Testis (tissue), 3 donors: ENCODE measurements around the gene IQUB. TPM values are rescaled to one million over a fixed set of nuclear protein-coding genes. Genes with fewer than 3 reads are reported as not detected.

ENCODE experiments used
- DNase-seq: peaks from one replicate; pipeline ENCODE4 v3.0.0-alpha.2; 2019
- H3K27ac ChIP-seq, 2 donors: fragments of 200-600 bp; sonication (generic); one replicate each; pipeline ENCODE4 v1.5.1; 2019
- H3K27me3 ChIP-seq: fragments of 200-600 bp; sonication (generic); one replicate; pipeline ENCODE4 v1.5.1; 2019
- H3K36me3 ChIP-seq: fragments of 200-600 bp; sonication (generic); one replicate; pipeline ENCODE4 v1.5.1; 2017; ENCODE audit warnings: low read depth; ENCODE audit errors: missing control alignments
- H3K4me1 ChIP-seq: fragments of 200-600 bp; sonication (generic); one replicate; pipeline ENCODE4 v1.5.1; 2019
- H3K4me3 ChIP-seq, 2 donors: fragments of 200-600 bp; sonication (generic); one replicate each; pipeline ENCODE4 v1.5.1; 2017 to 2019
- H3K9me3 ChIP-seq: fragments of 200-600 bp; sonication (generic); one replicate; pipeline ENCODE4 v1.5.1; 2017
- CTCF ChIP-seq, 3 experiments: fragments of 450-650 bp in 2 of 3; fragments of 200-600 bp in 1 of 3; sonication (generic) in 1 of 3; IDR thresholded peaks; one replicate each; pipeline ENCODE4 v1.5.1; 2016 to 2019; ENCODE audit warnings: antibody characterized with exemption in 3 of 3, mild to moderate bottlenecking in 2 of 3, moderate library complexity in 1 of 3
- POLR2A ChIP-seq: fragments of 450-650 bp; IDR thresholded peaks from one replicate; pipeline ENCODE4 v1.6.1; 2017; ENCODE audit warnings: antibody characterized with exemption, mild to moderate bottlenecking, moderate library complexity
- WGBS, 2 donors: methylation state at CpG; one replicate each; pipeline ENCODE4 v1.1.5; 2018; 5-methylcytosine and 5-hydroxymethylcytosine counted together
- intact Hi-C: fragments of 100-400 bp; cut with DNase I; formaldehyde crosslinking; loops from one replicate; pipeline ENCODE4 v1.15.1; 2023; ENCODE audit warnings: low total_unique reads
- polyA plus RNA-seq: library from polyadenylated mRNA; stranded (reverse); fragments of 350-450 nt; fragmentation: Illumina TruSeq; extraction: RNeasy Lipid Tissue Mini Kit (QIAGEN cat#74804); gene quantifications from one replicate; pipeline ENCODE4 v1.2.3, GENCODE V29; 2014; ENCODE audit warnings: low read depth, low replicate concordance; ENCODE audit not compliant: insufficient read depth
- total RNA-seq, 2 donors: library from RNA; depleted of rRNA; stranded (reverse); fragments of >200 nt; gene quantifications; one replicate each; pipeline ENCODE4 v1.2.3, GENCODE V29; 2016

Gene IQUB
- total and polyA plus RNA-seq, 3 donors from 2014 or later = 21.3 to 49.2 (median 34.6) TPM

- Histone ChIP-seq H3K27ac (no peak overlapping the region), H3K4me3 (no peak overlapping the region), H3K4me1 (no peaks in the 10 kb centered on the region), H3K27me3 (no peaks in the 10 kb centered on the region), H3K9me3 (no peaks in the 10 kb centered on the region), H3K36me3 (no peaks in the 10 kb centered on the region)
- TF ChIP-seq CTCF (IDR thresholded peaks at IDR 0.05) (no peak), POLR2A (no peak)
- intact Hi-C loops = no loop called here
- WGBS, 2 donors = 54 to 57% methylated on average over 3 of the region's 3 CpGs
- no peak for DNase-seq
These were observed 73.8 kb downstream of the IQUB start for GRCh38 chr7:123460616-123461015.

GRCh38 chr7:123455965-123456470 lies 78.4 kb downstream of the IQUB start:
- no peak for DNase-seq
- 72 to 88% methylated on average over 1 of the region's 1 CpG for WGBS, 2 donors
- Histone ChIP-seq H3K36me3 (no peaks in the 10 kb centered on the region), H3K4me3 (no peak overlapping the region), H3K27ac (no peak overlapping the region), H3K27me3 (no peaks in the 10 kb centered on the region), H3K4me1 (no peaks in the 10 kb centered on the region), H3K9me3 (no peaks in the 10 kb centered on the region)
- intact Hi-C loops = no loop called here
- TF ChIP-seq CTCF (IDR thresholded peaks at IDR 0.05) (no peak), POLR2A (no peak)

GRCh38 chr7:123440101-123440548 lies 94.3 kb downstream of the IQUB start:
- Histone ChIP-seq H3K4me1 (no peaks in the 10 kb centered on the region), H3K9me3 (no peaks in the 10 kb centered on the region), H3K4me3 (no peak overlapping the region), H3K27me3 (no peaks in the 10 kb centered on the region), H3K36me3 (no peaks in the 10 kb centered on the region), H3K27ac (no peak overlapping the region)
- 42 to 51% methylated on average over 2 of the region's 2 CpGs for WGBS, 2 donors
- intact Hi-C loops = no loop called here
- TF ChIP-seq CTCF (IDR thresholded peaks at IDR 0.05) = no peak
- no peak for TF ChIP-seq POLR2A
- DNase-seq = no peak

- no peaks in the 10 kb centered on the region for H3K4me1 ChIP-seq
- H3K27me3 ChIP-seq = no peaks in the 10 kb centered on the region
- no peaks in the 10 kb centered on the region for H3K9me3 ChIP-seq
- TF ChIP-seq POLR2A (no peak), CTCF (IDR thresholded peaks at IDR 0.05) (no peak)
- no peak overlapping the region for H3K4me3 ChIP-seq
- DNase-seq = no peak
- H3K27ac ChIP-seq = no peak overlapping the region
- H3K36me3 ChIP-seq = no peaks in the 10 kb centered on the region
- intact Hi-C loops = no loop called here
- WGBS, 2 donors = 77 to 79% methylated on average over 1 of the region's 1 CpG
These were observed 95.2 kb downstream of the IQUB start for GRCh38 chr7:123439191-123439590.

- DNase-seq = no peak
- TF ChIP-seq CTCF (IDR thresholded peaks at IDR 0.05) = no peak
- TF ChIP-seq POLR2A = no peak
- H3K4me3 ChIP-seq = no peak overlapping the region
- WGBS, 2 donors = 91 to 100% methylated on average over 2 of the region's 2 CpGs
- no peaks in the 10 kb centered on the region for H3K36me3 ChIP-seq
- no peaks in the 10 kb centered on the region for H3K9me3 ChIP-seq
- intact Hi-C loops = no loop called here
- H3K27ac ChIP-seq = no peak overlapping the region
- peaks cover 8% of the 10 kb centered on the region for H3K4me1 ChIP-seq
- H3K27me3 ChIP-seq = no peaks in the 10 kb centered on the region
These were observed 96.9 kb downstream of the IQUB start for GRCh38 chr7:123437447-123437995.
